MM.1S (cell line): ENCODE data around the gene CREB3L2.

Experiments
- DNase-seq: peaks from one replicate; pipeline ENCODE4 v3.0.0-alpha.2; 2015
- H2AFZ ChIP-seq: fragments of 300-600 bp; sonication (generic); 2 replicates; pipeline ENCODE4 v1.6.0; 2016; ENCODE audit warnings: antibody characterized with exemption, low read length
- H3F3A ChIP-seq: fragments of 300-600 bp; sonication (generic); 2 replicates; pipeline ENCODE4 v1.6.1; 2016; ENCODE audit warnings: mild to moderate bottlenecking, antibody characterized with exemption, low read length, moderate library complexity, mixed read lengths; ENCODE audit not compliant: insufficient read depth
- H3K27ac ChIP-seq: fragments of 300-600 bp; sonication (generic); 2 replicates; pipeline ENCODE4 v1.5.1; 2016; ENCODE audit warnings: mild to moderate bottlenecking, low read length
- H3K27me3 ChIP-seq: fragments of 300-600 bp; sonication (generic); replicated peaks from 2 replicates; pipeline ENCODE4 v1.6.0; 2016; ENCODE audit warnings: low read length; ENCODE audit not compliant: insufficient read depth
- H3K36me3 ChIP-seq: fragments of 300-600 bp; sonication (generic); replicated peaks from 2 replicates; pipeline ENCODE4 v1.6.1; 2016; ENCODE audit warnings: mild to moderate bottlenecking, low read length, mixed read lengths; ENCODE audit not compliant: insufficient read depth
- H3K4me1 ChIP-seq: fragments of 300-600 bp; sonication (generic); 2 replicates; pipeline ENCODE4 v1.6.1; 2016; ENCODE audit warnings: low read length, mixed read lengths
- H3K4me2 ChIP-seq: fragments of 300-600 bp; sonication (generic); 2 replicates; pipeline ENCODE4 v1.6.0; 2016; ENCODE audit warnings: low read depth, low read length
- H3K4me3 ChIP-seq: fragments of 300-600 bp; sonication (generic); 2 replicates; pipeline ENCODE4 v1.5.1; 2016; ENCODE audit warnings: low read length, mixed read lengths
- H3K79me2 ChIP-seq: fragments of 300-600 bp; sonication (generic); 2 replicates; pipeline ENCODE4 v1.6.1; 2016; ENCODE audit warnings: mixed run types, low read length, mixed read lengths
- H3K9ac ChIP-seq: fragments of 300-600 bp; sonication (generic); 2 replicates; pipeline ENCODE4 v1.6.1; 2016; ENCODE audit warnings: low read length, mixed read lengths
- H3K9me2 ChIP-seq: fragments of 300-600 bp; sonication (generic); replicated peaks from 2 replicates; pipeline ENCODE4 v1.6.1; 2016; ENCODE audit warnings: mild to moderate bottlenecking, low read length, mixed read lengths; ENCODE audit not compliant: insufficient read depth
- H3K9me3 ChIP-seq: fragments of 300-600 bp; sonication (generic); replicated peaks from 2 replicates; pipeline ENCODE4 v1.6.1; 2016; ENCODE audit warnings: mild to moderate bottlenecking, low read length, mixed read lengths; ENCODE audit not compliant: insufficient read depth
- H4K20me1 ChIP-seq: fragments of 300-600 bp; sonication (generic); 2 replicates; pipeline ENCODE4 v1.6.1; 2016; ENCODE audit warnings: mild to moderate bottlenecking, low read length, moderate library complexity, mixed read lengths; ENCODE audit not compliant: insufficient read depth
- CTCF ChIP-seq: fragments of 300-600 bp; sonication (generic); IDR thresholded peaks from 2 replicates; pipeline ENCODE4 v1.5.1; 2016; ENCODE audit warnings: antibody characterized with exemption, low read length, mixed read lengths
- EZH2 ChIP-seq: fragments of 300-600 bp; sonication (generic); optimal IDR thresholded peaks from 2 replicates; pipeline ENCODE3; 2017; ENCODE audit warnings: low read depth, mild to moderate bottlenecking, antibody characterized with exemption, low read length, mixed read lengths
- EZH2phosphoT487 ChIP-seq: fragments of 300-600 bp; sonication (generic); IDR thresholded peaks from 2 replicates; pipeline ENCODE4 v1.6.1; 2018; ENCODE audit warnings: antibody characterized with exemption, low read length

Gene CREB3L2

DNA sequence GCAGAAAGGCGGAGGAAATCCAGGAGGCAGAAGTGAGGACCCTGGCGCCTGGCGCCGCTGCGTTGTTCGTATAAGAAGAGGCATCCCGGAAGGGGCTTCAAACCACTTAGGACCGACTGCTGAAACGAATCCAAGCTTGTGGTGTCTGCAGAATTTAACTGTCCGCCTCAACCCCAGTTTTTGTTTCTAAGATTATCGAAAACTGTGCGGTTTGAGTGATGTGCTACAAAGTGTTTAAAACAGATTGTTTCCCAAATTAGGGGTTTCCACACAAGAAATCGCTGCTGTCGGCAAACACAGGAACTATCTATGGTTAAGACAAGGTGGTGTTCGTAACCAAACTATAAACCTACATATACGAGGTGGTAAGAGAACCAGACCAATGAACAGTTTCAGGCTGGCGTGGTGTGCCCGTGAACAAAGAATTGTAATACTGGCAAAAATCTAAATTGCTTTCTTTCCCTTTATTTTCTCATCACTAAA is 154.3 kb downstream of the CREB3L2 start:
- TF ChIP-seq EZH2 = no peak
- no peak for TF ChIP-seq CTCF
- TF ChIP-seq EZH2phosphoT487 = no peak
- Histone ChIP-seq H3K4me3 (no peak overlapping the region), H2AFZ (no peak overlapping the region), H3K9ac (no peak overlapping the region), H3K4me1 (no peaks in the 10 kb centered on the region), H3F3A (no peaks in the 10 kb centered on the region), H3K36me3 (no peaks in the 10 kb centered on the region), H3K79me2 (no peaks in the 10 kb centered on the region), H3K9me3 (no peaks in the 10 kb centered on the region), H3K9me2 (no peaks in the 10 kb centered on the region), H4K20me1 (no peaks in the 10 kb centered on the region), H3K4me2 (no peak overlapping the region), H3K27ac (no peak overlapping the region), H3K27me3 (no peaks in the 10 kb centered on the region)
- DNase-seq = no peak

- Histone ChIP-seq H3K36me3 (no peaks in the 10 kb centered on the region), H3K9ac (no peak within 1 kb of the TSS), H3K79me2 (no peaks in the 10 kb centered on the region), H3K27me3 (no peaks in the 10 kb centered on the region), H3K4me2 (no peak within 1 kb of the TSS), H3K4me3 (no peak within 1 kb of the TSS), H4K20me1 (no peaks in the 10 kb centered on the region), H3K27ac (no peak within 1 kb of the TSS), H3K9me2 (no peaks in the 10 kb centered on the region), H3K9me3 (no peaks in the 10 kb centered on the region), H3K4me1 (no peaks in the 10 kb centered on the region), H2AFZ (no peak within 1 kb of the TSS), H3F3A (no peaks in the 10 kb centered on the region)
- DNase-seq = no peak
- no peak for TF ChIP-seq EZH2phosphoT487
- TF ChIP-seq CTCF = no peak
- no peak for TF ChIP-seq EZH2
Measured at GRCh38 chr7:137846827-137847567, 154.9 kb downstream of the CREB3L2 start, which contains the start of gene DGKI. Gene DGKI, minus strand, starts transcription at chr7:137846974.

GRCh38 chr7:137846549-137846826 is 155.4 kb downstream of the CREB3L2 start:
- H2AFZ ChIP-seq = no peak overlapping the region
- no peak for DNase-seq
- H3K9ac ChIP-seq = no peak overlapping the region

More at GRCh38 chr7:137846549-137846826, 155.4 kb downstream of the CREB3L2 start:
- Histone ChIP-seq H4K20me1 (no peaks in the 10 kb centered on the region), H3K27ac (no peak overlapping the region), H3K4me2 (no peak overlapping the region), H3K9me3 (no peaks in the 10 kb centered on the region), H3F3A (no peaks in the 10 kb centered on the region), H3K4me3 (no peak overlapping the region), H3K79me2 (no peaks in the 10 kb centered on the region), H3K4me1 (no peaks in the 10 kb centered on the region), H3K27me3 (no peaks in the 10 kb centered on the region), H3K36me3 (no peaks in the 10 kb centered on the region), H3K9me2 (no peaks in the 10 kb centered on the region)
- TF ChIP-seq CTCF = no peak
- no peak for TF ChIP-seq EZH2phosphoT487
- no peak for TF ChIP-seq EZH2
